ENCODE results near the gene MAGI2. TPM values are rescaled to one million over a fixed set of nuclear protein-coding genes. Genes with fewer than 3 reads are reported as not detected.

MAGI2 gene
- total and polyA plus RNA-seq, 2 experiments from 2014 or later: 16.8 to 24.7 TPM

- no peak overlapping the region for H3K4me3 ChIP-seq
- H3K27me3 ChIP-seq: no peaks in the 10 kb centered on the region
- no peak for TF ChIP-seq CTCF (IDR thresholded peaks at IDR 0.05; ENCODE audit: low read depth, low read length)
- H3K27ac ChIP-seq: no peak overlapping the region
- H3K9me3 ChIP-seq (ENCODE audit: low read depth): no peaks in the 10 kb centered on the region
- H3K36me3 ChIP-seq: no peaks in the 10 kb centered on the region
- H3K4me1 ChIP-seq (ENCODE audit: low read depth): no peaks in the 10 kb centered on the region
- DNase-seq (ENCODE audit: low read depth in 1 of 2, low spot score in 1 of 2): no peak
Measured at GRCh38 chr7:78127009-78127408, 1326.5 kb downstream of the MAGI2 start.

GRCh38 chr7:78125884-78126283 lies 1327.6 kb downstream of the MAGI2 start:
- Histone ChIP-seq H3K4me3 (no peak overlapping the region), H3K36me3 (no peaks in the 10 kb centered on the region), H3K27me3 (no peaks in the 10 kb centered on the region), H3K9me3 (ENCODE audit: low read depth) (no peaks in the 10 kb centered on the region), H3K27ac (no peak overlapping the region), H3K4me1 (ENCODE audit: low read depth) (no peaks in the 10 kb centered on the region)
- DNase-seq (ENCODE audit: low read depth in 1 of 2, low spot score in 1 of 2): no peak
- no peak for TF ChIP-seq CTCF (IDR thresholded peaks at IDR 0.05; ENCODE audit: low read depth, low read length)

GRCh38 chr7:78124216-78124615 lies 1329.3 kb downstream of the MAGI2 start:
- Histone ChIP-seq H3K4me3 (no peak overlapping the region), H3K27ac (no peak overlapping the region), H3K9me3 (ENCODE audit: low read depth) (no peaks in the 10 kb centered on the region), H3K36me3 (no peaks in the 10 kb centered on the region), H3K4me1 (ENCODE audit: low read depth) (no peaks in the 10 kb centered on the region), H3K27me3 (no peaks in the 10 kb centered on the region)
- TF ChIP-seq CTCF (IDR thresholded peaks at IDR 0.05; ENCODE audit: low read depth, low read length): no peak
- DNase-seq (ENCODE audit: low read depth in 1 of 2, low spot score in 1 of 2): no peak

GRCh38 chr7:78121888-78122287 lies 1331.6 kb downstream of the MAGI2 start:
- Histone ChIP-seq H3K4me1 (ENCODE audit: low read depth) (no peaks in the 10 kb centered on the region), H3K27ac (no peak overlapping the region), H3K9me3 (ENCODE audit: low read depth) (no peaks in the 10 kb centered on the region), H3K27me3 (no peaks in the 10 kb centered on the region), H3K4me3 (no peak overlapping the region), H3K36me3 (no peaks in the 10 kb centered on the region)
- TF ChIP-seq CTCF (IDR thresholded peaks at IDR 0.05; ENCODE audit: low read depth, low read length): no peak
- DNase-seq (ENCODE audit: low read depth in 1 of 2, low spot score in 1 of 2): no peak

GRCh38 chr7:78118470-78118869 lies 1335.0 kb downstream of the MAGI2 start:
- no peaks in the 10 kb centered on the region for H3K36me3 ChIP-seq
- peaks cover 8% of the 10 kb centered on the region for H3K4me1 ChIP-seq (ENCODE audit: low read depth)
- H3K9me3 ChIP-seq (ENCODE audit: low read depth): no peaks in the 10 kb centered on the region
- TF ChIP-seq CTCF (IDR thresholded peaks at IDR 0.05; ENCODE audit: low read depth, low read length): no peak
- H3K4me3 ChIP-seq: no peak overlapping the region
- no peaks in the 10 kb centered on the region for H3K27me3 ChIP-seq
- no peak for DNase-seq (ENCODE audit: low read depth in 1 of 2, low spot score in 1 of 2)
- H3K27ac ChIP-seq: no peak overlapping the region

GRCh38 chr7:78115876-78116275 lies 1337.6 kb downstream of the MAGI2 start:
- Histone ChIP-seq H3K27ac (no peak overlapping the region), H3K4me3 (no peak overlapping the region), H3K36me3 (no peaks in the 10 kb centered on the region), H3K9me3 (ENCODE audit: low read depth) (no peaks in the 10 kb centered on the region), H3K4me1 (ENCODE audit: low read depth) (peaks cover 8% of the 10 kb centered on the region), H3K27me3 (no peaks in the 10 kb centered on the region)
- no peak for DNase-seq (ENCODE audit: low read depth in 1 of 2, low spot score in 1 of 2)
- no peak for TF ChIP-seq CTCF (IDR thresholded peaks at IDR 0.05; ENCODE audit: low read depth, low read length)

Data from cardiac muscle cell (in vitro differentiated cells and primary cell).